ENCODE data around the gene MAPK8IP3. TPM values are rescaled to one million over a fixed set of nuclear protein-coding genes. Genes with fewer than 3 reads are reported as not detected.
"Not testable (repeated sequence)": the region's sequence is repeated elsewhere in the genome, so short reads cannot be mapped to it uniquely, and the experiment has no call there.

Gene MAPK8IP3
- total and polyA plus RNA-seq, 8 donors, result 25.5 to 244 (median 50.3) TPM

- no peak overlapping the region for H3K4me3 ChIP-seq
- no peaks in the 10 kb centered on the region for H3K9me3 ChIP-seq
- TF ChIP-seq CTCF (IDR thresholded peaks at IDR 0.05), result no peak
- H3K27ac ChIP-seq, result no peak overlapping the region
- no peak for DNase-seq
- peak in 1 of 4 donors; percentile 26 for ATAC-seq
- no peaks in the 10 kb centered on the region for H3K36me3 ChIP-seq
- FAIRE-seq, result no peak
- no peaks in the 10 kb centered on the region for H3K27me3 ChIP-seq
- 82 to 84% methylated on average over 14 of the region's 14 CpGs for WGBS, 2 donors
- intact Hi-C loops (cut with DNase I), result no loop called here
- no peaks in the 10 kb centered on the region for H3K4me1 ChIP-seq
Measured at GRCh38 chr16:1713933-1714332, 7.9 kb downstream of the MAPK8IP3 start.

GRCh38 chr16:1715220-1715619 is 9.2 kb downstream of the MAPK8IP3 start:
- no peak for ATAC-seq
- intact Hi-C loops (cut with DNase I), result no loop called here
- H3K9me3 ChIP-seq, result no peaks in the 10 kb centered on the region

GRCh38 chr16:1718236-1718635 is 12.2 kb downstream of the MAPK8IP3 start:
- DNase-seq; ATAC-seq; FAIRE-seq; H3K27ac ChIP-seq; H3K4me3 ChIP-seq; H3K27me3 ChIP-seq; H3K36me3 ChIP-seq; intact Hi-C loops (cut with DNase I); H3K9me3 ChIP-seq: not testable (repeated sequence)
- 86 to 90% methylated on average over 10 of the region's 10 CpGs for WGBS, 2 donors
- peaks cover 0 to 14% (median 0%) of the 10 kb centered on the region in 3 donors for H3K4me1 ChIP-seq

More at GRCh38 chr16:1715220-1715619, 9.2 kb downstream of the MAPK8IP3 start:
- Histone ChIP-seq H3K27me3 (no peaks in the 10 kb centered on the region), H3K4me1 (no peaks in the 10 kb centered on the region), H3K4me3 (no peak overlapping the region), H3K36me3 (no peaks in the 10 kb centered on the region), H3K27ac (no peak overlapping the region)
- DNase-seq, result no peak
- 81 to 88% methylated on average over 12 of the region's 12 CpGs for WGBS, 2 donors
- no peak for TF ChIP-seq CTCF (IDR thresholded peaks at IDR 0.05)
- no peak for FAIRE-seq

GRCh38 chr16:1719559-1720229 is 13.7 kb downstream of the MAPK8IP3 start:
- FAIRE-seq; H3K9me3 ChIP-seq; H3K27me3 ChIP-seq; DNase-seq; H3K27ac ChIP-seq; ATAC-seq; intact Hi-C loops (cut with DNase I); H3K36me3 ChIP-seq; H3K4me3 ChIP-seq: not testable (repeated sequence)
- 84 to 87% methylated on average over 12 of the region's 12 CpGs for WGBS, 2 donors
- H3K4me1 ChIP-seq, result peaks cover 0 to 17% (median 0%) of the 10 kb centered on the region in 3 donors

GRCh38 chr16:1721372-1721771 is 15.4 kb downstream of the MAPK8IP3 start:
- H3K27ac ChIP-seq, result peak overlapping the region in 2 of 4 donors; percentile 64 to 71
- no peak for TF ChIP-seq CTCF (IDR thresholded peaks at IDR 0.05)
- no peaks in the 10 kb centered on the region for H3K9me3 ChIP-seq
- WGBS, 2 donors, result 95 to 97% methylated on average over 9 of the region's 9 CpGs
- H3K27me3 ChIP-seq, result no peaks in the 10 kb centered on the region
- H3K4me3 ChIP-seq, result no peak overlapping the region
- H3K4me1 ChIP-seq, result peaks cover 0 to 17% (median 0%) of the 10 kb centered on the region in 3 donors
- DNase-seq (no peak), ATAC-seq (no peak), FAIRE-seq (no peak)
- intact Hi-C loops (cut with DNase I), result no loop called here
- H3K36me3 ChIP-seq, result no peaks in the 10 kb centered on the region
